NCI-H1092 (cell line): Measurements from ENCODE around the gene GGNBP2.
"Not testable (repeated sequence)": the region's sequence is repeated elsewhere in the genome, so short reads cannot be mapped to it uniquely, and the experiment has no call there.

Experiments used
- DNase-seq: peaks from one replicate; lab custom pipeline; 2025; lab: John Stamatoyannopoulos, UW

The GGNBP2 gene

DNA sequence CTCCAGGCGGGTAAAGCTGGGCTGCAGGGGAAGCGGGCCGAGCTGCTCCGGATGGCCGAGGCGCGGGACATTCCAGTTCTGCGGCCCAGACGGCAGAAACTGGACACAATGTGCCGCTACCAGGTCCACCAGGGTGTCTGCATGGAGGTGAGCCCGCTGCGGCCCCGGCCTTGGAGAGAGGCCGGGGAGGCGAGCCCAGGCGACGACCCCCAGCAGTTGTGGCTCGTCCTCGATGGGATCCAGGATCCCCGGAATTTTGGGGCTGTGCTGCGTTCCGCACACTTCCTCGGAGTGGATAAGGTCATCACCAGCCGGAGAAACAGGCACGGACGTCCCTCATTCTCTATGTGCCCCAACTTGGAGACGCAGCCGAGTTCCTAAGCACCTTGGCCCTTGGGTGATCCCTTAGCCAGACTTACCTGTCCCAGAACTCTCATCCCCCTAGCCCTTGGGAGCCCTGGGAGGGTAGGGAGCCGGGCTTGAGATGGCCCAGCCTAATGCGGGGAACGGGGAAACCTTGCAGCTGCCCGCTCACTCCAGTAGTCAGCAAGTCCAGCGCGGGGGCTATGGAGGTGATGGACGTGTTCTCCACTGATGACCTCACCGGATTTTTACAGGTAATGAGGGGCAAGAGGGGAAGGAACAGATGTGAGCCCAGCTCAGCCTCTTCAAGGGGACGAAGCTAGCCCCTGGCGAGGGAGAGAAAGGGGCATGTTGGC lies 57.5 kb downstream of the GGNBP2 start:
- no peak for DNase-seq

DNA sequence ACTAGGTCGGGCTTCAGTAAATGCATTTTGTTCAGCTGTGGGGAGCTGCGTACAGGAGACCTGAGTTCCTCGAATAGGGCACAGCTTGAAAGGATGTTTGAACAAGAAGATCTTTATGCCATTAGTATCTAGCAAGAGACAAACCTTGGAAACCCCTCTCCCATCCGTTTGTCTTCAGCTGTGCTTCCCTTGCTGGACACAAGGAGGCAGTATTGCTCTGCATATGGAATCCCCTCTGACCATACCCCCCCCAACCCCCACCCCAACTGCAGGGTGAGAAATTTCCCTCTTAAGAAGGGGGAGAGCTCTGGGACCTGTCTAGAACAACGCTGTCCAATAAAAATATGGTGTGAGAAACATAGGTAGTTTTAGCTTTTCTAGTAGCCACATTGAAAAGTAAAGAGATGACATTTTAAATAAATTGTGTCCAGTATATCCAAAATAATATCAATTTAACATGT lies 58.2 kb downstream of the GGNBP2 start:
- DNase-seq: peak; percentile 57

DNA sequence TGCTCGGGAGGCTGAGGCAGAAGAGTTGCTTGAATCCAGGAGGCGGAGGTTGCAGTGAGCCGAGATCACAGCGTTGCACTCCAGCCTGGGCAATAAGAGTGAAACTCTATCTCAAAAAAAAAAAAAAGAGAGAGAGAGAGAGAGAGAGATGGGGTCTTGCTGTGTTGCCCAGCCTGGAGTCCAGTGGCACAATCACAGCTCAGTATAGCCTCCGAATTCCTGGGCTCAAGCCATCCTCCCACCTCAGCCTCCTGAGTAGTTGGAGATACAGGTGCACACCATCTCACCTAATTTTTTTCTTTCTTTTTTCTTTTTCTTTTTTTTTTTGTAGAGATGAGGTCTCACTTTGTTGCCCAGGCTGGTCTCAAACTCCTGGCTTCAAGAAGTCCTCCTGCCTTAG lies 60.3 kb downstream of the GGNBP2 start:
- DNase-seq: not testable (repeated sequence)

DNA sequence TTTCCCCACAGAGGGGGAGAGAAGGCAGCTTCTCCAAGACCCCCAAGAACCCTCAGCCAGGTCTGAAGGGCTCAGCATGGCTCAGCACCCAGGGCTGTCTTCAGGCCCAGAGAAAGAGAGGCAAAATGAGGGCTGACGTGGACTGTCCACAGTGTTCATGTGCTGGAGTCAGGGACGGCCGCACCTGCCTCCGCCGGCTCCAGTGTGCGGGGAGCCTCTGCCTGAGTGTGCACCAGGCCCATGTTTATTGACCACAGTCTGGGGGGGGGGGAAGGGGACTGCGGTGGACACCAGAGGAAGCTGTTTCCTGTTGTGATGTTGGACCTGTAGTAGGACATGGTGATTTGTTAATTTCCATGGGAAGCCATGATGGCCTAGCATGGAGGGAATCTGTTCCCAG lies 63.6 kb downstream of the GGNBP2 start:
- DNase-seq: no peak

DNA sequence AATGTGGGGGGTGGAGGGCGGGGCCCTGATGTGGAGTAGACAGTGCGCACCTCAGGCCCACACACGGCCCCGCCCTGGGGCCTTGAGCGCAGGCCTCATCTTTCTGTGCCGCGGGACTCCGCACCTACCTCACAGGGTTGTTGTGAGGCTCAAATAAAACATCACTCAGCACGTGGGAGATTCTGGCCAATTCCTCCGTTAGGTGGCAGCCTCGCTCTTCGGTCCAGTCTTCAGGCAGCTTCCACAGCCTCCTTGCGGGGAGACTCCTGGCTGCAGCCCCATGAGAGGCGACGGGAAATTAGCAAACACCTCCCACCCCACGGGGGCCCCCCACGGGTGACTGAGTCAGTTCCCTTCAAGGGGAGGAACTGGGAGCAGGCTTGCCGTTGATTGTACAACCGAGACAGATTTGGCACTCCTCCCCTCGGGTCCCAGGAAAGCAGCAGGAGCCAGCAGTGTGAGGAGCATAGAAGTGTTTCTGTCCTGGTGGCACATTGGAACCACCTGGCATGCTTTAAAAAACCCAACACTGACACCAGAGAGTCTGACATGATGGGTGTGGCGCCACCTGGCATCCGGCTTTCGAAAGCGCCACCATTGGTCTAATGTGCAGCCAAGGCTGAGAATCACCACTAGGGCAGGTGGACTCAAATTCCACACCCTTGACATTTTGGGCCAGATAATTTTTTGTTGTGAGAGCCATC lies 64.2 kb downstream of the GGNBP2 start:
- DNase-seq: peak; percentile 74

DNA sequence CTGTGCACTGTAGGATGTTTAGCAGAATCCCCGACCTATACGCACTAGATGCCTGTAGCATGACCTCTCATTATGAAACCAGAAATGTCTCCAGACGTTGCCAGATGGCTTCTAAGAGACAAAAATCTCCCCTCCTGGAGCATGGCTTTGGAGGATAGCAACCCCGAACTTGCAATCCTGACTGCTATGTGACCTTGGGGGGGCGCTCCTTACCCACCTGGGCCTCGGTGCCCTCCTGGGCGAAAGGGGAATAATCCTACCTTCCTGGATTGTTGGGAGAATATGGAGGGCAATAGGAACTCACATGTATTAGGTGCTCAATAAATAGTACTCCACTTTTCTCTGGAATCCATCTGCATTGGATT lies 64.8 kb downstream of the GGNBP2 start:
- DNase-seq: no peak

DNA sequence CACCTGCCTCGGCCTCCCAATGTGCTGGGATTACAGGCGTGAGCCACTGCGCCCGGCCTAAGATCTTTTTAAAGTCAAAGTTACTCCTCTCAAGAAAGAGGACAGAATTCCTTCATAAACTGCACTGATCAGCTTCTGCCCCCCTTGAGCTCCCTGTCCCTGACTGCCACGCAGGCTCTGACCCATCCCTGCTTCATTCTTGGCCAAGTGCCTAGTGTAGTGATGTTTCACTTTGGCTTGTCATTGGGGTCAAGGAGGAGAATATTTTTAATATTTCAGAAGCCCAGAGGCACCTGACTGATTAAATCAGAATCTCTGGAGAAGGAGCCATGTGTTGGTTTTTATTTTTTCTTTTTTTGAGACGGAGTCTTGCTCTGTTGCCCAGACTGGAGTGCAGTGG lies 65.8 kb downstream of the GGNBP2 start:
- DNase-seq: no peak

DNA sequence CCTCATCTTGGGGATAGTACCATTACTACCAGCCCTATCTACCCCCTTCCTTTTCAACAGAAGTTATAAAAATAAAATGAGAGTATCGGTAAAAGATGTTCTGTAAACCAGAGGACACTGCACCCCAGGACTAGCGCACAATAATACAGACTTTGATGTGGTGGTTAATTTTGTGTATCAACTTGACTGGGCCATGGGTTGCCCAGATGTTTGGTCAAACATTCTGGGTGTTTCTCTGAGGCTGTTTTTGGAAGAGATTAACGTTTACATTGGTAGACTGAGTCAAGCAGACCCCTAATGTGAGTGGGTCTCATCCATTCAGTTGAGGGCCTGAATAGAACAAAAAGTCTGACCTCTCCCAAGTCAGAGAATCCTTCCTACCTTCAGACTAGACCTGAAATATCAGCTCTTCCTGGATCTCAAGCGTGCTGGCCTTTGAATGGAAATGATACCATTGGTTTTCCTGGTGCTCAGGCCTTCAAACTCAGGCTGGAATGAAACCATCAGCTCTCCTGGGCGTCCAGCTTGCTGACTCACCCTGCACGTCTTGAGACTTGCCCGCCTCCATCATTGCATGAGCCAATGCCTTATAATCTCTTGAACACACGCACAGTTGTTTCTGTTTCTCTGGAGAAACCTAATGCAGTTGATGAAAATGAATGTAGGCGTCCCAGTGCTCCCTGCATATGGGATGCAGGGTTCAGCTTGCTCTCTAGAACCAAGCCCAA lies 66.8 kb downstream of the GGNBP2 start:
- no peak for DNase-seq

DNA sequence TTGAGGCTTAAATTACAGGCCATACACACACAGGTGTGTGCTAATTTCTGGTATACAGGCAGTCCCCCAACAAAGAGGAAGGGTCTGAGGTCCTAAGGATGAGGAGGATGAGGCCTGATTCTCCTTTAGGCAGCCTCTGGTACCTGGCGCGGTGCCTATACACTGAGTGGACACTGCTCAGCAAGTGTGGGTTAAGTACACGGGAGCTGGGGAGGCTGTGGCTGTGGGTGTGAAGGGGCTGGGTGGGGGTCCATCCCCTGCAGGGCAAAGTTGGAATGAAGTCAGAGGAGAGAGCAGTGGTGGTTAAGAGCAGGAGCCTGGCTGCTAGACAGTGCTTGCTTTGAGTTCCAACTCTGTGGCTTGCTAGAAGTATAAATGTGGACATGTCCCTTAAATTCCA lies 67.6 kb downstream of the GGNBP2 start:
- no peak for DNase-seq

DNA sequence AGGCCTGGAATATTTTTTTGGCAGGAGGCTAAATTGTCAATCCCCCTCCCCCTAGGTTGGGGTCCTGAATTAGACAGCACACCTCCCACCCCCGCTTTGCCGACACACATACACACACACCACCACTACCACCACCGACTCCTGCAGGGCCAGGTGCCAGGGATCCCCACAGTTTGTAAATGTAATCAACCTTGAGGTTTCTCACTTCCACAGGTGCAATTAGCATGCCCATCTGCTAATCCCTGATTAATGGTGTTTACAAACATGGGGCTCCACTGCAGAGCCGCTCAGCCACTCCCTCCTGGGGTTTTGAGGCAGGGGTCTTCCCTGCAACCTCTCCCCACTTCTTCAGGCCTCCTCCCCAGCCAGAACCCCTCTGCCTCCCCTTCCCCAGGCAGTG lies 68.4 kb downstream of the GGNBP2 start:
- DNase-seq: no peak

DNA sequence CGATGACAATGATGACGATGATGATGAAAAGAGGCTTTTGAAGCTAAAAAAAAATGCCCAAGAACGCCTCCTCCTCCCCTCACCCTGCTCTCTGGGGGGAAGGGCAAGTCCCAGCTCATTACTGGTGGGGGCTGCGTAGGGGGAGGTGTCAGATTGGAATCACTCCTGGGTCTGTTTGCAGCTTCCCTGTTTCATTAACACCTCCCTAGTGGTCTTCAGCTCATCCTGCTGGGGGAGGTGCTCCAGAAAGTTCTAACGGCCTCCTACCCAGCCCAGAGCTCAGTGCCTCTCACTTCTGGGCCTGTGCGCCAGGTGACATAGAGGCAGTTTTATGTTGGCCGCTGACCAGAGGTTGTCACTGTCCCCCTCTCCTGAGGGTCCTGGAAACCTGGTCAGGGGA lies 69.4 kb downstream of the GGNBP2 start:
- no peak for DNase-seq

DNA sequence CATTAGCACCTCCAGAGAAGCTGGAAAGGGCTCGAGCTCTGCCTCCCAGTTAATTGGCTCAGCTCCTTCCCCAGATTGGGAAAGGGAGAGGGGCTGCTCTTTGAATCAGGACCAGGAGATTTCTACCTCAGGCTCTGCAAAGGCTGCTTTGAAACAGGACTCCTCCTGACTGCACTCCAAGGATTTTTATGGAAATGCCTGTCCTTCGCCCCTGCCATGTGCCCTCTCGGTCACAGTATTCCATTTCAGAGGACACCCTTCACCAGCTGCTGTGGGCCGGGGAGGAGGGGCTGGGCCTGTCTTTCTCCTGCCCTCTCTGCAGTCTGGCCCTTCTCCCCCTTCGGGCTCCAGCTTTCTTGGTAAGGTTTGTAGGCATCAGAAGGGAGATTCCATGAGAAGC lies 70.2 kb downstream of the GGNBP2 start:
- no peak for DNase-seq

DNA sequence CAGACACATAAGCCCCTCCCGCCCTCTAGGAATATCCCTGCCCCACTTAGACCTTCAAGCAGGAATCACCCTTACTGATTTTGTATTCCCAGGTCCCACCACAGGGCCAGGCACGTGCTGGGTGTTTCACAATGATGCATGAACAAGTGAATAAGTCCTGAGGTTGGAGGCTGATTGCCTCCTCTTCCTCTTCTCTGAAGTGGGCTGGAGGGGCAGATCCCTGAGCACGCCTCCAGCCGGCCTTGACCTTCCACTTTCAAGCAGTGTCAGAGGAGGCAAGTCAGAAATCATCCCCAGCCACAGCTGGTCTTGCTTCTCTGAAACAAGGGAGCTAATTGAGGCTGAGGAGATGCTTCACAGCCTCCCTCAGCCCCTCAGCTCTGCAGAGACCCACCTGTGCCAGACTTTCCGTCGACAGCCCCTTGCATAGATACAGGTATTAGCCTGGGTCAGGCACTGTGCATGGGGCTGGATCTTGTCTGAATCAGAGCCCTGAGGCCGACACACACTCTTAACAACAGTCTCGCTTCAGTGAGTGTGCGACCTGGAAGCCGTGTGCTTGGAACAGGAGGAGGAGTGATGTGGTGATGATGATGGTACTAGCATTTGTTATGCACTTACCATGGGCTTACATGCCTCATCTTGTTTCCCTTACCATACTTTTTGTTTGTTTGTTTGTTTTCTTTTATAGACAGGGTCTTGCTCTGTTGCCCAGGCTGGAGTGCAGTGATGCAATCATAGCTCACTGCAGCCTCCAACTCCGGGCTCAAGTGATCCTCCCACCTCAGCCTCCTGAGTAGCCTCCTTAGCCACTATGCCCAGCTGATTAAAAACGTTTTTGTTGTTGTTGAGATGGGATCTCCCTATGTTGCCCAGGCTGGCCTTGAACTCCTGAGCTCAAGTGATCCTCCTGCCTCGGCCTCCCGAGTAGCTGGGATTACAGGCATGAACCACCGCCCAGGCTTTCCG lies 71.6 kb downstream of the GGNBP2 start:
- no peak for DNase-seq

DNA sequence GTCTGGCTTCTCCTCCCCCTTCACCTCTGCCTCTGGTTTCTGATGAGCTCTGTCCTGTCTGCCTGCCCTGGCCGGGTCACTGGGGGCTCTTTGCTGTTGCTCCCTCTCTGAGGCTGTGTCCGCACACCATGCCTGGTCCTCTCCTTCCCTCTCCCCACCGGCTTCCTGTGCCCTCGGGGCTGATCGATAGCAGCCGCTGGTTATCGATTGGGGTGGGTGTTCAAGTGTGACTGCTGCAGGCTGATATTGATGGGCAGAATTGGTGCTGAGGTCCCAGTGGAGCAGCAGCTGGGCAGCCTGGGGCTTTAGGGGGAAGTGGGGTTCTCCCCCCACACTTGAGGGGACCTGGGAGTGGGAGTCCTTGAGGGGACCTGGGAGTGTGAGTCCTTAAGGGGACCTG lies 73.1 kb downstream of the GGNBP2 start:
- no peak for DNase-seq

DNA sequence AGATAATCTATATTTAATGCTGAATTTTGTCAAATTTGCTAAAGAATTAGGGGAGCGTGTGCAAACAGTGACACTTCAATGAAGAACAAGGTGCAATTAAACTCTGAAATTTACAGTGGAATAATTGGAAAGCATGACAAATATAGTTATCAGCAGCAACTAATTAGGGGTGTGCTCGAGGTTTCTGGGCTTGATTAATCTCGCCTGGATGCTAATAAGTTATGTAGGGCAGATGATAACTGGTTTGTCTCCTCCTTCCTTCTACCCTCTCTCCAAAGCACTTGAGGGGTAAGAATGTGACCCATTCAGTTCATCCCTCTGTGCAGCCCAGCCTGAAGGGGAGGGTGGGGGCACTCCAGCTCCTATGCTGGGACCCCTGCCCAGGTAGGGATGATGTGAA lies 78.6 kb downstream of the GGNBP2 start:
- DNase-seq: no peak

DNA sequence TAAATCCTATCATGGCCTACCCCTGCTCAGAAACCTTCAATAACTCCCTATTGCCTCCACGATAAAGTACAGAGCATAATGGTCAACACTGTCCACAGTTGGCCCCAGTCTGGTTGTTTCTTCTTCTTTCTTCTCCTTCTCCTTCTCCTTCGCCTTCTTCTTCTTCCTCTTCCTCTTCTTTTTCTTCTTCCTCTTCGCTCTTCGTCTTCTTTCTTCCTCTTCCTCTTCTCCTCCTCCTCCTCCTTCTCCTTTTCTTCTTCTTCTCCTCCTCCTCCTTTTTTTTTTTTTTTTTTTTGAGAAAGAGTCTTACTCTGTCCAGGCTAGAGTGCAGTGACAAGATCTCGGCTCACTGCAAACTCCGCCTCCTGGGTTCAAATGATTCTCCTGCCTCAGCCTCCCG lies 80.5 kb downstream of the GGNBP2 start:
- DNase-seq: no peak

DNA sequence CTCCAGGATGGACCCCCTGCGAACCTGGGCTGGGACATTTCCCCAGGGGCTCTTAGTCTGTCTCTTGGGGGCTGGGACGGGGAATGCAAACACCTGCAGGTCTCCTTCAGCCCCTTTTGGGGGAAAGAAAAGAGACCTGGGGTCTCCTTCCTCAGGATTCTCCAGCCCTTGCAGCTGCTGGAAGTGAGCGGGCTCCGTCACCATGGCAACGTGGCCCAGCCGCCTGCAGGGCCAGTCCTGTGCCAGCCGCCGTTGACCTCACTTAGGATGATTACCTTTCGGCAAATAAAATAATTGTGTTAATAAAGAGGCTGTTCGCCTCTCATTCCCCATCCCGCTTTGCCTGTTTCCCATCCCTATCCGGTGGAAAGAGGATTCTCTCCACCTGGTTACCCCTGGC lies 82.4 kb downstream of the GGNBP2 start:
- peak; percentile 77 for DNase-seq

DNA sequence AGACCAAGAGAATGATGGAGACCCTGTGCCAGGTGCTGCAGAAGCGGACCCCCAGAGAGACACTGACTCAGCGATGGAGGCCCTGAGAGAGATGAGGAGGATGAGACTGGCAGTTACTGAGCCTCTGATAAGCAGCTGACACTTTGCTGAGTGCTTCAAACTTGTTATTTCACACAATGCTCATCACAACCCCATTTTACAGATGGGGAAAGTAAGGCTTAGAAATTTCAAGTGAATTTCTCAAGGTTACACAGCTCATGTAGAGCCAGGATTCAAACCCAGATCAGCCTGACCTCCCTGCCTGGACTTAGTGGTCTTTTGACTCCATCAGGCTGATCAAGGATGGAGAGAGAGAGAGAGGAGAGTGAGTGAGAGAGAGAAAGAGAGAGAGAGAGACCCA lies 83.9 kb downstream of the GGNBP2 start:
- no peak for DNase-seq

DNA sequence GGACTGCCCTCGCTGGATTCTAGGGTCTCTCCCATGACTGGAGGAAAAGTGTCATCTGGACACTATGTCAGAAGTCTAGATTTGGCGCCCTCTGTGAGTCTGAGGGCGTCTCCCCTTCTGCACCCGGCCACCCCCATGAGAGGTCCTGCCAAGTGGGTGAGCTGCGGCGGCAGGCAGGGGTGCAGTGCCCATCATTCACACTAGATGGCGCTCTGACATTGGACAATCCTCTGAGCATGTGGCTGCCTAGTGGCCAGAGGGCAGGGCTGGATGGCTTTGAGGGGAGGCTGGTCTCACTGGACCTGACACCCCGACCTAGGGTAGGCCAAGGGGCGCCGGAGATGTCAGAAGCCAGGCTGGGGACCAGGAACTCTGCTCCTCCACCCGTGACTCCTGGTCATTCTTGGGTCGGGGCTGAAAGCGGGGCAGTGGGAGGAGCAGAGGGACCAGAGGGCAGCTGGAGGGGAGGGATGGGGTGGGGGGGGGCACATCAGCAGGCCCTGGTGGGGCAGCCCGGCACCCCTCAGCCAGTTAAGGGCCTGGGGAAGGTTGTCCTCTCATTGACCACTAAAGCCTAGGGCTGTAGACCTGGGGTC lies 84.6 kb downstream of the GGNBP2 start:
- DNase-seq: peak; percentile 68

DNA sequence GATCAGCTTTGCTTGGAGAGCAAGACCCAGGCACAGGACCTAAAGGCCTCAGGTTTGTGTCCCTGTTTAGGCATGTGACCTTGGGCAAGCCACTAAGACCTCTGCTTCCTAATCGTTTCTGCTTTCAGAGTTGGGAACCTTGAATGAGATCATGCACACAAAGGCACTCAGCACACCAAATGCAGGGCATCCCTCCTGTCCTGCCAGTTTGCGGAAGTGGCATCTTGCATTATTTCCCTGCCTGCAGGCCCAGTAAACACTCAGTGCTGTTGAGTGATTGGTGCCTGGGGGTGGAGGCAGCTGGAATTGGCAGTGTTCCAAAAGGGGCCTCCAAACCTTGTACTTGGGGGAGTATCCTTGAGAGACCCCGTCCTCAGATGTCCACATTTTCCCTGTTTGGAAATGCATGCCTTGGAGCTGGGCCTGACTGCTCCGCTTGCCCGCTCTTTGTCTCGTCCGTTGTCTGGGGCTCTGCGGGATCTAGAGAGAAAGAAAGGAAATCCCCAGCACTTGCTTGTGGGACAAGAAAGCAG lies 85.3 kb downstream of the GGNBP2 start:
- no peak for DNase-seq

DNA sequence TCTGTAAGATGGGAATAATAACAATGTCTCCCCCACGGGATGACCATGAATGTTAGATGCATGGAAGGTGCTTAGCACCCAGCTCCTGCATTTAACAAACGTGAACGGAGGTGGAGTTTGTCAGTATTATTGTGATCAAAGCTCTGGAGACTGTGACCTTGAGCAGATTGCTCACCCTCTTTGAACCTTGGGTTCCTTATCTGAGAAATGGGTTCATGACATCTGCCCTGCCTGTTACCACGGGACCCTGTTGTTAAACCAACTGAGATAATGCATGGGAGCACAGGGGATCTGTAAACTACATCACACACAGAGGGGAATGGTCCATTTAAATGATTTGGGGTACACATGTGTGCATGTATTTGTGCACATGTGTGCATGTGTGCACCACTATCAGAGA lies 86.3 kb downstream of the GGNBP2 start:
- DNase-seq: no peak
